H9 (cell line): ENCODE measurements around the gene FXYD6. TPM values are rescaled to one million over a fixed set of nuclear protein-coding genes. Genes with fewer than 3 reads are reported as not detected.

ENCODE experiments used
- DNase-seq: peaks from one replicate; pipeline ENCODE4 v3.0.0-alpha.2; 2017
- H2AFZ ChIP-seq: one replicate; pipeline ENCODE4 v1.6.1; 2013; ENCODE audit warnings: mild to moderate bottlenecking, low read length, control low read depth, moderate library complexity
- H2AK5ac ChIP-seq: 2 replicates; pipeline ENCODE4 v1.6.1; 2013; ENCODE audit warnings: low read length, control low read depth, mixed read lengths; ENCODE audit not compliant: insufficient read length
- H2BK120ac ChIP-seq: one replicate; pipeline ENCODE4 v1.6.1; 2013; ENCODE audit warnings: low read depth, mild to moderate bottlenecking, low read length, control low read depth, inconsistent platforms; ENCODE audit not compliant: poor library complexity, severe bottlenecking
- H2BK12ac ChIP-seq: 2 replicates; pipeline ENCODE4 v1.6.1; 2013; ENCODE audit warnings: low read length, control low read depth, mixed read lengths, low read depth; ENCODE audit not compliant: insufficient read length
- H2BK15ac ChIP-seq: 2 replicates; pipeline ENCODE4 v1.6.1; 2013; ENCODE audit warnings: low read depth, low read length, control low read depth
- H2BK20ac ChIP-seq: one replicate; pipeline ENCODE4 v1.6.1; 2013; ENCODE audit warnings: low read depth, mild to moderate bottlenecking, low read length, control low read depth, inconsistent platforms; ENCODE audit not compliant: poor library complexity, severe bottlenecking
- H2BK5ac ChIP-seq: 2 replicates; pipeline ENCODE4 v1.6.1; 2013; ENCODE audit warnings: low read length, control low read depth, mixed read lengths; ENCODE audit not compliant: insufficient read length
- H3K14ac ChIP-seq: 2 replicates; pipeline ENCODE4 v1.6.1; 2013; ENCODE audit warnings: low read length, control low read depth; ENCODE audit not compliant: insufficient read depth
- H3K18ac ChIP-seq: 2 replicates; pipeline ENCODE4 v1.6.1; 2013; ENCODE audit warnings: low read depth, mild to moderate bottlenecking, mixed read lengths, low read length, control low read depth; ENCODE audit not compliant: insufficient read length
- H3K23ac ChIP-seq: 2 replicates; pipeline ENCODE4 v1.6.1; 2013; ENCODE audit warnings: low read length, control low read depth, mixed read lengths, low read depth; ENCODE audit not compliant: insufficient read length
- H3K23me2 ChIP-seq: 2 replicates; pipeline ENCODE4 v1.6.1; 2013; ENCODE audit warnings: low read depth, mild to moderate bottlenecking, mixed read lengths, low read length, control low read depth; ENCODE audit not compliant: insufficient read length, poor library complexity, severe bottlenecking
- H3K27ac ChIP-seq: 2 replicates; pipeline ENCODE4 v1.5.1; 2013; ENCODE audit warnings: low read length, control low read depth, mixed read lengths, low read depth; ENCODE audit not compliant: insufficient read length
- H3K27me3 ChIP-seq: 2 replicates; pipeline ENCODE4 v1.6.1; 2013; ENCODE audit warnings: low read length, control low read depth, inconsistent platforms; ENCODE audit not compliant: insufficient read depth
- H3K4ac ChIP-seq: 2 replicates; pipeline ENCODE4 v1.6.1; 2013; ENCODE audit warnings: low read depth, mild to moderate bottlenecking, control low read depth, inconsistent platforms, low read length, moderate library complexity
- H3K4me1 ChIP-seq: 2 replicates; pipeline ENCODE4 v1.6.1; 2013; ENCODE audit warnings: low read length, control low read depth, inconsistent platforms; ENCODE audit not compliant: insufficient read depth
- H3K4me2 ChIP-seq: 2 replicates; pipeline ENCODE4 v1.6.1; 2013; ENCODE audit warnings: low read length, control low read depth, mixed read lengths; ENCODE audit not compliant: insufficient read length, insufficient read depth
- H3K56ac ChIP-seq: 2 replicates; pipeline ENCODE4 v1.6.1; 2013; ENCODE audit warnings: low read depth, mild to moderate bottlenecking, mixed read lengths, low read length, control low read depth; ENCODE audit not compliant: insufficient read length
- H3K79me1 ChIP-seq: 2 replicates; pipeline ENCODE4 v1.6.1; 2013; ENCODE audit warnings: low read depth, mild to moderate bottlenecking, moderate library complexity, low read length, control low read depth, inconsistent platforms; ENCODE audit not compliant: insufficient read depth, poor library complexity, severe bottlenecking
- H3K79me2 ChIP-seq: 2 replicates; pipeline ENCODE4 v1.6.1; 2013; ENCODE audit warnings: low read length, control low read depth, inconsistent platforms; ENCODE audit not compliant: insufficient read depth
- H3K9ac ChIP-seq: 2 replicates; pipeline ENCODE4 v1.6.1; 2013; ENCODE audit warnings: low read length, control low read depth, mixed read lengths; ENCODE audit not compliant: insufficient read length; ENCODE audit errors: extremely low read depth
- H3K9me3 ChIP-seq: one replicate; pipeline ENCODE4 v1.6.1; 2013; ENCODE audit warnings: low read depth, low read length, inconsistent platforms; ENCODE audit not compliant: control insufficient read depth
- H3T11ph ChIP-seq: one replicate; pipeline ENCODE4 v1.6.1; 2013; ENCODE audit warnings: mild to moderate bottlenecking, low read length, control low read depth, inconsistent platforms
- H4K20me1 ChIP-seq: one replicate; pipeline ENCODE4 v1.6.1; 2013; ENCODE audit not compliant: control insufficient read depth, insufficient read length, insufficient read depth
- H4K5ac ChIP-seq: 2 replicates; pipeline ENCODE4 v1.6.1; 2013; ENCODE audit warnings: low read depth, mild to moderate bottlenecking, mixed read lengths, low read length, control low read depth; ENCODE audit not compliant: insufficient read length
- H4K8ac ChIP-seq: replicated peaks from 2 replicates; pipeline ENCODE4 v1.6.1; 2013; ENCODE audit warnings: low read length, control low read depth, mixed read lengths, low read depth; ENCODE audit not compliant: insufficient read length
- H4K91ac ChIP-seq: 2 replicates; pipeline ENCODE4 v1.6.1; 2013; ENCODE audit warnings: low read depth, mild to moderate bottlenecking, moderate library complexity, mixed read lengths, low read length, control low read depth; ENCODE audit not compliant: insufficient read length
- H3K27ac Mint-ChIP-seq, 3 experiments: 2 replicates in 2 of 3; 3 replicates in 1 of 3; pipeline ENCODE4 v1.8.0; 2020 to 2021; ENCODE audit warnings: mixed read lengths in 3 of 3, mild to moderate bottlenecking in 1 of 3, moderate library complexity in 1 of 3
- H3K27me3 Mint-ChIP-seq: 2 replicates; pipeline ENCODE4 v1.8.0; 2021; ENCODE audit warnings: low read depth, mild to moderate bottlenecking, moderate library complexity, mixed read lengths
- H3K36me3 Mint-ChIP-seq, 3 experiments: 2 replicates in 2 of 3; 3 replicates in 1 of 3; pipeline ENCODE4 v1.8.0; 2020 to 2021; ENCODE audit warnings: low read depth in 3 of 3, mixed read lengths in 3 of 3; ENCODE audit not compliant: insufficient read depth in 1 of 3
- H3K4me1 Mint-ChIP-seq, 2 experiments: 2 replicates each; pipeline ENCODE4 v1.8.0; 2020; ENCODE audit warnings: mixed read lengths in 2 of 2
- H3K4me3 Mint-ChIP-seq, 2 experiments: 2 replicates in 1 of 2; 3 replicates in 1 of 2; pipeline ENCODE4 v1.8.0; 2020 to 2021; ENCODE audit warnings: mild to moderate bottlenecking in 2 of 2, mixed read lengths in 2 of 2, moderate library complexity in 1 of 2
- H3K9me3 Mint-ChIP-seq, 2 experiments: 2 replicates in 1 of 2; 3 replicates in 1 of 2; pipeline ENCODE4 v1.8.0; 2020; ENCODE audit warnings: mild to moderate bottlenecking in 2 of 2, mixed read lengths in 2 of 2, moderate library complexity in 1 of 2
- WGBS: extraction: QIAGEN DNeasy Blood & Tissue Kit; methylation state at CpG from one replicate; pipeline ENCODE4 v1.1.7; 2013; ENCODE audit warnings: missing lambda C conversion rate, low lambda C conversion rate, mixed read lengths; ENCODE audit not compliant: insufficient read length; ENCODE audit errors: extremely low coverage; 5-methylcytosine and 5-hydroxymethylcytosine counted together
- total RNA-seq: library from RNA; stranded (reverse); gene quantifications from 2 replicates; pipeline ENCODE4 v1.2.1, GENCODE V29; 2021
- TF ChIP-seq, protein P1 (sequence below): fragments of 200-600 bp; sonication (generic); conservative IDR thresholded peaks from 3 replicates; pipeline ENCODE4 v1.8.0; 2021; ENCODE audit warnings: antibody characterized with exemption, mild to moderate bottlenecking

Gene FXYD6
- total RNA-seq, 1 experiment from 2014 or later = 18.3 TPM

DNA sequence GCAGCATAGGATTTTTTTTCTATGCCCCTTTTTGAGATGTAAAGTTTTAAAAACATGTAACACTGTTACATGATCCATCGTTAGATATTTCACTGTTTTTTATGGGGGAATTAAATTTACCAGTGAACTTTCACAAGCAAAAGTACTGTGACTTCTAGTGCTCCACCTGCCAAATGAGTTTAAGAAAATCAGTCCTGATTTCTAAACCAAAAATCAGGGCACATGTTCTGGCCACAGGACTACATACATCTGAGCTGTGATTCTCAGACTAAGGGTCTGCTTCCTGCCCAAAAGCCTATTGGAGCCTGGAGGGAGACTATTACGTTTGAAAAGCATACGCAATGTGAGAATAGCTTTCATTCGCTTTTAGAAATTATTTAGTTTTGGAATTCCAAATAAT, 30.3 kb upstream of the FXYD6 start:
- Histone ChIP-seq H4K20me1 (no peaks in the 10 kb centered on the region), H3K23me2 (no peaks in the 10 kb centered on the region), H3K4me2 (peak overlapping the region; percentile 7), H2BK120ac (no peak overlapping the region), H3K79me2 (no peaks in the 10 kb centered on the region), H3K27ac (no peak overlapping the region), H3K14ac (no peak overlapping the region), H3T11ph (no peak overlapping the region), H3K27me3 (no peaks in the 10 kb centered on the region), H3K23ac (no peak overlapping the region), H3K79me1 (no peaks in the 10 kb centered on the region), H2BK5ac (no peak overlapping the region), H3K4me1 (no peaks in the 10 kb centered on the region), H2AFZ (no peak overlapping the region), H3K9me3 (no peaks in the 10 kb centered on the region), H4K91ac (no peak overlapping the region), H3K18ac (no peak overlapping the region), H3K56ac (no peak overlapping the region), H2BK20ac (no peak overlapping the region), H3K4ac (no peak overlapping the region), H3K9ac (no peak overlapping the region), H2AK5ac (no peak overlapping the region), H2BK12ac (no peak overlapping the region), H4K5ac (no peak overlapping the region), H4K8ac (no peak overlapping the region), H2BK15ac (no peak overlapping the region)
- no peaks in the 10 kb centered on the region; a peak in 1 of 7 replicates for H3K36me3 Mint-ChIP-seq
- peaks cover 9 to 16% of the 10 kb centered on the region in 2 experiments for H3K4me1 Mint-ChIP-seq
- DNase-seq = no peak
- no peak overlapping the region for H3K27ac Mint-ChIP-seq
- H3K9me3 Mint-ChIP-seq = no peaks in the 10 kb centered on the region
- H3K4me3 Mint-ChIP-seq = no peak overlapping the region
- WGBS = no CpG with 5 or more reads among the region's 4 CpGs
- TF ChIP-seq, protein P1, sequence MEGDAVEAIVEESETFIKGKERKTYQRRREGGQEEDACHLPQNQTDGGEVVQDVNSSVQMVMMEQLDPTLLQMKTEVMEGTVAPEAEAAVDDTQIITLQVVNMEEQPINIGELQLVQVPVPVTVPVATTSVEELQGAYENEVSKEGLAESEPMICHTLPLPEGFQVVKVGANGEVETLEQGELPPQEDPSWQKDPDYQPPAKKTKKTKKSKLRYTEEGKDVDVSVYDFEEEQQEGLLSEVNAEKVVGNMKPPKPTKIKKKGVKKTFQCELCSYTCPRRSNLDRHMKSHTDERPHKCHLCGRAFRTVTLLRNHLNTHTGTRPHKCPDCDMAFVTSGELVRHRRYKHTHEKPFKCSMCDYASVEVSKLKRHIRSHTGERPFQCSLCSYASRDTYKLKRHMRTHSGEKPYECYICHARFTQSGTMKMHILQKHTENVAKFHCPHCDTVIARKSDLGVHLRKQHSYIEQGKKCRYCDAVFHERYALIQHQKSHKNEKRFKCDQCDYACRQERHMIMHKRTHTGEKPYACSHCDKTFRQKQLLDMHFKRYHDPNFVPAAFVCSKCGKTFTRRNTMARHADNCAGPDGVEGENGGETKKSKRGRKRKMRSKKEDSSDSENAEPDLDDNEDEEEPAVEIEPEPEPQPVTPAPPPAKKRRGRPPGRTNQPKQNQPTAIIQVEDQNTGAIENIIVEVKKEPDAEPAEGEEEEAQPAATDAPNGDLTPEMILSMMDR = no peak
- H3K27me3 Mint-ChIP-seq = peaks cover 6% of the 10 kb centered on the region
